Adrenal gland (tissue), 5 donors: ENCODE data around the gene CDK4.

ENCODE experiments used
- CTCF ChIP-seq, 6 experiments: fragments of 450-650 bp in 4 of 6; fragments of 200-600 bp in 2 of 6; sonication (generic) in 1 of 6; IDR thresholded peaks; 1 replicate in 5 of 6; 2 replicates in 1 of 6; pipeline versions ENCODE4 v1.5.1 to v1.8.0; 2016 to 2021; ENCODE audit warnings: antibody characterized with exemption in 6 of 6, mild to moderate bottlenecking in 2 of 6, moderate library complexity in 1 of 6
- POLR2A ChIP-seq, 2 donors: fragments of 450-650 bp; IDR thresholded peaks; one replicate each; pipeline ENCODE4 v1.6.1; 2017; ENCODE audit warnings: antibody characterized with exemption in 2 of 2, mild to moderate bottlenecking in 2 of 2, moderate library complexity in 1 of 2
- donor health status: DM: no; HTN: no; CAD: no.

- TF ChIP-seq CTCF (IDR thresholded peaks at IDR 0.05) (no peak), POLR2A (IDR thresholded peaks at IDR 0.05) (peak in 1 of 2 donors; percentile 13)
These were observed 3.6 kb upstream of the CDK4 start for GRCh38 chr12:57755454-57756372.
